Psoas muscle (tissue), 8 donors: ENCODE data around the gene ANKRD28. TPM values are rescaled to one million over a fixed set of nuclear protein-coding genes. Genes with fewer than 3 reads are reported as not detected.
A peak's percentile ranks its signal among the peaks of the same experiment; 100 is the strongest.

ENCODE experiments used
- ATAC-seq, 4 donors: fragments of 200-7000 bp; cut with Tn5 transposase; one replicate each; pipeline ENCODE4 v1.9.1; 2020; ENCODE audit warnings: moderate library complexity in 3 of 4, mild to moderate bottlenecking in 2 of 4
- DNase-seq, 2 donors: peaks; one replicate each; pipeline ENCODE4 v3.0.0-alpha.2; 2020
- H3K27ac ChIP-seq: fragments of 200-600 bp; one replicate; pipeline ENCODE4 v1.8.0; 2022
- H3K27me3 ChIP-seq, 3 donors: fragments of 200-600 bp in 1 of 3; one replicate each; pipeline versions ENCODE4 v1.6.1 to v1.8.0; 2013 to 2022; ENCODE audit warnings: low read length in 2 of 3, mild to moderate bottlenecking in 2 of 3, moderate library complexity in 1 of 3; ENCODE audit not compliant: insufficient read depth in 3 of 3
- H3K36me3 ChIP-seq, 2 donors: fragments of 200-600 bp in 1 of 2; one replicate each; pipeline versions ENCODE4 v1.6.1 to v1.8.0; 2013 to 2022; ENCODE audit warnings: low read depth in 1 of 2, mild to moderate bottlenecking in 1 of 2, moderate library complexity in 1 of 2; ENCODE audit not compliant: insufficient read depth in 1 of 2
- H3K4me1 ChIP-seq: fragments of 200-600 bp; one replicate; pipeline ENCODE4 v1.8.0; 2022
- H3K4me3 ChIP-seq: fragments of 200-600 bp; one replicate; pipeline ENCODE4 v1.8.0; 2022; ENCODE audit warnings: mild to moderate bottlenecking
- H3K9me3 ChIP-seq: fragments of 200-600 bp; one replicate; pipeline ENCODE4 v1.8.0; 2022
- WGBS, 3 donors: extraction: QIAGEN DNeasy Blood & Tissue Kit; methylation state at CpG; one replicate each; pipeline versions ENCODE4 v1.1.6 to v1.1.7; 2013; 5-methylcytosine and 5-hydroxymethylcytosine counted together
- intact Hi-C, 2 donors: fragments of 100-400 bp; cut with DNase I; formaldehyde crosslinking; loops; one replicate each; pipeline versions ENCODE4 v1.11.0 to v1.14.2; 2022
- polyA plus RNA-seq, 3 donors: library from polyadenylated mRNA; stranded (reverse); fragments of 200-250 nt; gene quantifications; one replicate each; pipeline ENCODE4 v1.2.3, GENCODE V29; 2013
- total RNA-seq, 4 donors: library from RNA; stranded (reverse); fragmentation: NEBNext Ultra II Directional in 2 of 4; extraction: Animal tissue kit (Norgen Biotek cat#: 25700) in 2 of 4; gene quantifications; one replicate each; pipeline versions ENCODE4 v1.2.1 to v1.2.4, GENCODE V29; 2021 to 2023
- TF ChIP-seq, protein P1 (sequence below): fragments of 200-600 bp; IDR thresholded peaks from one replicate; pipeline ENCODE4 v1.8.0; 2022; ENCODE audit warnings: antibody characterized with exemption
- donor health status: healthy with polysubstance abuse.
- donor health status: DM: no; HTN: no; CAD: no; lungs with moderate emphysema.
- donor health status: Bipolar disorder and iron deficiency.
- donor health status: healthy.
- donor health status: DM: yes; HTN: yes; CAD: no.
- donor health status: DM: no; HTN: no; CAD: no.
- donor health status: DM: no; HTN: no; CAD: no.
- donor health status: DM: yes; HTN: yes; CAD: no.

The ANKRD28 gene
- total and polyA plus RNA-seq, 7 donors = 32.4 to 90.8 (median 69.3) TPM

DNA sequence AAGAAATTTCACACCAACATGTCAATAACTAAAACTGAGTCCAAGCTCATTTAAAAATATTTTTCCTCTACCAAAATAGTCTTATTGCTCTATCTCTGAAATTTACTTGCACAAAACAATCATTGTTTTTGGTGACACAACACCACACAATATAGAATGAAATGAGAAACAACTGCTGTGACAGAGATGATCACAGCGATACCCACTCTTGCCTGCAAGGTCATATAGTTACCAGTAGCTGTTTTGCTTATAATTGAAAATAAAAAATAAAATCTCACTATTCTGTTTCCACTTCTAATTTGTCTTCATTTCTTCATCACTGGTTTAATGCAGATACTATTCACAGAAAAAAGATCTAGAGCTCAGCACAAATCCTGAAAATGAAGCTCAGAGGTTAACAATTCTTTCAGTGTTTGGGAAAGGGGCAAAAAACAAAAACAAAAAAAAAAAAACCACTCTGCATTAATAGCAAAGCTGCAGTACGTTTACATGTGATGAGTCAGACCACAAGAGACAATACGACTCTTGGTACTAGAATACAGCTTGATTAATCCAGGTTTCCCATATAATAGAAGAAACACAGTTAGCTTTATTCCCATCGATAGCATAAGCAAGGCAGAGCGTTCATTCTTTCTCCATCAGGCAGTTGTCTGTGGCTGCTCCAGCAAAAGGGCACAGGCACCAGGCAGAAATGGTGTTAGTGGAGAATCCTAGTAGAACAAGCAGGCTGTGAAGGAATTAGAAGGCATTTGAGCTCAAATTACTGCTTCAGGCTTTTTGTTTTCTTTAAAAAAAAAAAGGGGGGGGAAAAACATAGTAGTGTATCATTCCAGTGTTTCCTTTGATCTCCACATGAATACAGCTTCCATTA is 773 bp downstream of the ANKRD28 start:
- H3K27me3 ChIP-seq = no peaks in the 10 kb centered on the region
- H3K36me3 ChIP-seq = no peaks in the 10 kb centered on the region
- peak overlapping the region; percentile 65 for H3K4me3 ChIP-seq
- 2 to 5% (median 4%) methylated on average over 5 of the region's 5 CpGs for WGBS, 3 donors
- peaks cover 19% of the 10 kb centered on the region for H3K4me1 ChIP-seq
- H3K27ac ChIP-seq = peak overlapping the region; percentile 86
- ATAC-seq = peak; percentile 50 to 69 (median 56)
- DNase-seq = no peak
- H3K9me3 ChIP-seq = no peaks in the 10 kb centered on the region
- intact Hi-C loops = no loop called here
- TF ChIP-seq, protein P1, sequence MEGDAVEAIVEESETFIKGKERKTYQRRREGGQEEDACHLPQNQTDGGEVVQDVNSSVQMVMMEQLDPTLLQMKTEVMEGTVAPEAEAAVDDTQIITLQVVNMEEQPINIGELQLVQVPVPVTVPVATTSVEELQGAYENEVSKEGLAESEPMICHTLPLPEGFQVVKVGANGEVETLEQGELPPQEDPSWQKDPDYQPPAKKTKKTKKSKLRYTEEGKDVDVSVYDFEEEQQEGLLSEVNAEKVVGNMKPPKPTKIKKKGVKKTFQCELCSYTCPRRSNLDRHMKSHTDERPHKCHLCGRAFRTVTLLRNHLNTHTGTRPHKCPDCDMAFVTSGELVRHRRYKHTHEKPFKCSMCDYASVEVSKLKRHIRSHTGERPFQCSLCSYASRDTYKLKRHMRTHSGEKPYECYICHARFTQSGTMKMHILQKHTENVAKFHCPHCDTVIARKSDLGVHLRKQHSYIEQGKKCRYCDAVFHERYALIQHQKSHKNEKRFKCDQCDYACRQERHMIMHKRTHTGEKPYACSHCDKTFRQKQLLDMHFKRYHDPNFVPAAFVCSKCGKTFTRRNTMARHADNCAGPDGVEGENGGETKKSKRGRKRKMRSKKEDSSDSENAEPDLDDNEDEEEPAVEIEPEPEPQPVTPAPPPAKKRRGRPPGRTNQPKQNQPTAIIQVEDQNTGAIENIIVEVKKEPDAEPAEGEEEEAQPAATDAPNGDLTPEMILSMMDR = no peak

DNA sequence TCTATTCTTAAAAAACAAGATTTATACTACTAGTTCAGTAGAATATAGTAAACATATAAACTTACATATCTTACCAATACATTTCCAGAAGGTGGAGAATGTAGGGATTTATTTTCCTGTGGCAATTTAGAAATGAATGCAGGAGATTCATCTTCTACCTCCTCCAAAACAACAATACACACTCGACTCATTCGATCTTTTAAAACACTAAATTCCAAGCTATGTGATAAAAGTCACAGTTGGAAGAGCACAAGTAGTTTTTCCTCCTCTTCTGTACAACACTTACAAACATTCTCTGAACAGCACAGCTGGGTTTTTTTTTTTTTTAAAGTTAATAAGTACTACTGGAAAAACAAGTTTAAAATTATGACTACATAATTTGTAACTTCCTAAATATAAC is 1.4 kb downstream of the ANKRD28 start:
- no peak for ATAC-seq

DNA sequence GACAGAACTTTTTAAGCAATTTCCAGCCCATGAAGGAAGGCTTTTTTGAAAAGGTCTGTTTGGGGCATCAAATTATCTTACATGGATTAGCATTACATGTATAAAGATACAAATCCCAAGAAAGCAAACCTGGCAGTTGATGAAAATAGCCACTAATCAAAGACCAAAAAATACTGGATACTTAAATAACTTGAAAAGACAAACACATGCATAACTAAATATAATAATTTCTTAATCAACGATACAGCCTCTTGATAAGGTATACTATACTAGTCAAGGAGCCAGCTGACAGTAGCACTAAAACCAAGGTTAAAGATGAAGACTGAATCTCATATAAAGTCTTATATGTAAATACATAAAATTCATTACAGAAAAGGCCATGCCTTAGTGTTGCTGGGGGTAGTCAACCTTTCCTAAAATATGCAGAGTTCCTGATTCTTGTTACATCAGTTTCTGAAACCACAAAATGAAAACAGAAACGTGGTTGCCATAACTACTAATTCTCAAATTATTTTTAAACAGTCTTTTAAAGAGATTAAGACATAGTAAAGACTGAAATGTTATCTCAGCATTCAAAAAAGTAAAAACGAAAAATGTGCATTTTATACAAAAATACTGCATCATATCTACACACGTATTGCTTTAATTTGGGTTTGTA is 2.0 kb downstream of the ANKRD28 start:
- TF ChIP-seq, protein P1 = no peak
- H3K4me3 ChIP-seq = peak overlapping the region; percentile 65
- H3K27ac ChIP-seq = peak overlapping the region; percentile 86
- no peaks in the 10 kb centered on the region for H3K27me3 ChIP-seq
- 12 to 20% (median 15%) methylated on average over 4 of the region's 4 CpGs for WGBS, 3 donors
- DNase-seq = no peak
- peak in 2 of 4 donors; percentile 6 to 19 for ATAC-seq
- no peaks in the 10 kb centered on the region for H3K36me3 ChIP-seq
- intact Hi-C loops = no loop called here
- peaks cover 3% of the 10 kb centered on the region for H3K9me3 ChIP-seq
- H3K4me1 ChIP-seq = peaks cover 19% of the 10 kb centered on the region

More for the DNA sequence above, 1.4 kb downstream of the ANKRD28 start:
- DNase-seq = no peak
- intact Hi-C loops = no loop called here
- H3K9me3 ChIP-seq = peaks cover under 1% of the 10 kb centered on the region
- TF ChIP-seq, protein P1 = no peak
- H3K27me3 ChIP-seq = no peaks in the 10 kb centered on the region
- peak overlapping the region; percentile 65 for H3K4me3 ChIP-seq
- H3K27ac ChIP-seq = peak overlapping the region; percentile 86
- WGBS, 3 donors = 16 to 20% (median 19%) methylated on average over 2 of the region's 2 CpGs
- no peaks in the 10 kb centered on the region for H3K36me3 ChIP-seq
- peaks cover 19% of the 10 kb centered on the region for H3K4me1 ChIP-seq

DNA sequence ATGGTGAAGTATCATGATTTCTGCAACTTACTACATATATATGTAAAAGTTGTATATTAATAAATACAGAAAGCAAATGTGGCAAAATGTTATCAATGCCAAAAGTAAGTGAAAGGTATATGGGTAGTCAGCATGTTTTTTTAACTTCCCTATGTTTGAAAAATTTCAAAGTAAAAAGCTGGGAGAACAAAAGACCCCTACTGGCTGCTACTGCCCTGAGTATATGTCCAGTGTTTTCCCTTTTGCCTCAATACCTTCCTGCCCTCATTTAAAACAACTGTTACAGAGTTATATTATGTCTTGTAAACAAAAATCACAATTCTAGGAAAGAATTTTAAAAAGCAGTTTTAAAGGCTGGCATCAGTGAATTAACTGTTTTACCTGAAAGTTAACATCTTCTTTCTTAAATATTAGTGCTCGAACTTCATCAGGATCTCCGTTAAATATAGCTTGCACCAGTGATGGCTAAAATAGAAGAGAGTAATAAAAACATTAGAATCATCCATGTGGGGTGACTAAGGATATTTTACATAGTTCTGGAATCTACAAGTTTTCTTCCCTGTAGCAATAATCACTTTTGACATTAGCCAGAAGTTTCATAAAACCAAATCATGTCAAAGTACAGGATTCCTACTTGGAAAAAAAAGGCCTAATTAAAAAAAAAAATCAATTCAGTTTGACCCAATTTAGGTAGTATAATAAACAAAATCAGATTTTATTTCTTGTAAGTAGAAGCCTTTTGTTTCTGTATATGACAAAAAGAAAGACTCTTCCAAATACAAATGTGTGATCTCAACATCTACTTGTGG is 2.7 kb downstream of the ANKRD28 start:
- DNase-seq (no peak), ATAC-seq (peak in 1 of 4 donors; percentile 14)
- Histone ChIP-seq H3K4me3 (peak overlapping the region; percentile 65), H3K9me3 (peaks cover 3% of the 10 kb centered on the region), H3K27ac (peak overlapping the region; percentile 86), H3K27me3 (no peaks in the 10 kb centered on the region), H3K4me1 (peaks cover 15% of the 10 kb centered on the region), H3K36me3 (no peaks in the 10 kb centered on the region)
- TF ChIP-seq, protein P1 = no peak
- intact Hi-C loops = no loop called here
- WGBS, 3 donors = 13 to 38% (median 17%) methylated on average over 2 of the region's 2 CpGs
